Measurements from ENCODE around the gene ERVW-1. TPM values are rescaled to one million over a fixed set of nuclear protein-coding genes. Genes with fewer than 3 reads are reported as not detected.
"Not testable (repeated sequence)": the region's sequence is repeated elsewhere in the genome, so short reads cannot be mapped to it uniquely, and the experiment has no call there.

Gene ERVW-1
- total and polyA plus RNA-seq, 9 donors: 0.06 TPM; not detected in 8

DNA sequence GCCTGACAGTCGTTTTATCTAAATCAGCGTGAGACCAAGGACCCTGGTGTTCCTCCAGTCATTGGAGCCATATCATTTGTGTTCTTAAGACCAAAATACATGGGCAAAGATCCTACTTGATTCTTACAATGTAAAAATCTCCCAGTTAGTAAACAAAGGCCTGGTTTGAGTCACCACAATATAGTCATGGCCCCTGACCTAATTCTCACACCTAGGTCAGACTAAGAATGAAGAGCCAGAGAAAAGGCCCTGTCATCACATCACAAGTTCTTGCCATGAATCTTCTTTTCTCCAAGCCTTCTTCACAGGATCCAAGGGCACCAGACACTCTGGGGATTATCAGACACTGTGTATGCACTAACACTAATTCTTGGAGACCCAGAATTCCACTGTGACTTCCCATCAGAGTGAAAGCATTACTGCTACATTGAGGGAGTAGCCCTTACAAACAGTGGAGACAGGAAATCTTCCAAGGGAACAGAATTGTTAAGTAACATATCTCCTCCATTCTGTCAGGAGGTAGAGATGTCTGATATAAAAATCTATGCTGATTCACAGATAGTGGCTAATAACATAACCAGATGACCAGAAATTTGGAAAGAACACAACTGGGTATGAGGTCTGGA, 7.6 kb upstream of the ERVW-1 start:
- Histone ChIP-seq H3K4me3 (no peak overlapping the region), H3K36me3 (no peaks in the 10 kb centered on the region), H3K27ac (no peak overlapping the region), H3K4me1 (ENCODE audit: insufficient read depth) (no peaks in the 10 kb centered on the region), H3K27me3 (no peaks in the 10 kb centered on the region), H3K9me3 (no peaks in the 10 kb centered on the region)
- no peak for DNase-seq
- intact Hi-C loops (cut with DNase I): no loop called here
- no peak for TF ChIP-seq EP300 (IDR thresholded peaks at IDR 0.05)
- TF ChIP-seq, protein P1, sequence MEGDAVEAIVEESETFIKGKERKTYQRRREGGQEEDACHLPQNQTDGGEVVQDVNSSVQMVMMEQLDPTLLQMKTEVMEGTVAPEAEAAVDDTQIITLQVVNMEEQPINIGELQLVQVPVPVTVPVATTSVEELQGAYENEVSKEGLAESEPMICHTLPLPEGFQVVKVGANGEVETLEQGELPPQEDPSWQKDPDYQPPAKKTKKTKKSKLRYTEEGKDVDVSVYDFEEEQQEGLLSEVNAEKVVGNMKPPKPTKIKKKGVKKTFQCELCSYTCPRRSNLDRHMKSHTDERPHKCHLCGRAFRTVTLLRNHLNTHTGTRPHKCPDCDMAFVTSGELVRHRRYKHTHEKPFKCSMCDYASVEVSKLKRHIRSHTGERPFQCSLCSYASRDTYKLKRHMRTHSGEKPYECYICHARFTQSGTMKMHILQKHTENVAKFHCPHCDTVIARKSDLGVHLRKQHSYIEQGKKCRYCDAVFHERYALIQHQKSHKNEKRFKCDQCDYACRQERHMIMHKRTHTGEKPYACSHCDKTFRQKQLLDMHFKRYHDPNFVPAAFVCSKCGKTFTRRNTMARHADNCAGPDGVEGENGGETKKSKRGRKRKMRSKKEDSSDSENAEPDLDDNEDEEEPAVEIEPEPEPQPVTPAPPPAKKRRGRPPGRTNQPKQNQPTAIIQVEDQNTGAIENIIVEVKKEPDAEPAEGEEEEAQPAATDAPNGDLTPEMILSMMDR (IDR thresholded peaks at IDR 0.05): no peak
- TF ChIP-seq POLR2A (IDR thresholded peaks at IDR 0.05): no peak
- 87 to 93% (median 88%) methylated on average over 2 of the region's 2 CpGs for WGBS, 3 donors

DNA sequence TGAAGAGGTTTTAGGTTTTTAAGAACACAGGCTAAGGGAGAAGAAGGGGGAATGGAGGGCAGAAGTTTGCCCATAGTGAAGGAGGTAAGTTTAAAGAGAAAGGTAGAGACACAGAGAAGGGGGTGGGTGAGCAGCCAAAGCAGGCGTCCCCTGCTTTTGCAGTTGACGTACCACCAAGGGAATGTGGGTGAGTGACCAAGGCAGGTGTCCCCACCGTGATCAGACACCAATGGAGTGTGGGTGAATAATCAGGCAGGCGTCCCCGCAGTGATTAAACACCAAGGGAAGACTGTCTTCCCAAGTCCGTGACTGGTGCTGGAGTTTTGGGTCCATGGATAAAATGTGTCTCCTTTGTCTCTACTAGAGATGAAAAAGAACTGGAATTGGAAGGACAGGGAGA, 6.5 kb upstream of the ERVW-1 start:
- 94% methylated on average over 6 of the region's 6 CpGs for WGBS, 3 donors

DNA sequence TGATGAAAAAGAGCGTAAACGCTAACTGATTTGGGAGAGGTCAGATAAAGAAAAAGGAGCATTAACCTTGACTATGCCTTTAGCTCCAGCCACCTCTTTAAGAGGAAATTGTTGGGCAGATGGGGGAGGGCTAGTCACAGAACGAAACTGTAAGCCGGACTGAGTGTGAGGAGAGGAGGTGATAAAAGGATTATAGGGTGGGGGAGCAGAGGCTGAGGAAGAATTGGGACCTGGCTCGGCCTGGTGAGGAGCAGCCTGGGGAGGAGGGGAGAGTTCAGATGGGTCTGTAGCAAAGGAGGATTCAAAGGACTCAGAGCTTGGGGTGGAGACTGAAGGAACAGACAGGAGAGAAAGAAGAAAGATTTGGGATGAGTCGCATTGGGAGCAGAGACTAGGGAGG, 5.9 kb upstream of the ERVW-1 start:
- intact Hi-C loops (cut with DNase I); H3K36me3 ChIP-seq: not testable (repeated sequence)
- WGBS, 3 donors: 65 to 68% (median 66%) methylated on average over 6 of the region's 6 CpGs

More for the DNA sequence above, 6.5 kb upstream of the ERVW-1 start:
- H3K9me3 ChIP-seq; H3K27me3 ChIP-seq; DNase-seq; intact Hi-C loops (cut with DNase I); H3K4me1 ChIP-seq (ENCODE audit: insufficient read depth); H3K27ac ChIP-seq; H3K36me3 ChIP-seq; H3K4me3 ChIP-seq: not testable (repeated sequence)

DNA sequence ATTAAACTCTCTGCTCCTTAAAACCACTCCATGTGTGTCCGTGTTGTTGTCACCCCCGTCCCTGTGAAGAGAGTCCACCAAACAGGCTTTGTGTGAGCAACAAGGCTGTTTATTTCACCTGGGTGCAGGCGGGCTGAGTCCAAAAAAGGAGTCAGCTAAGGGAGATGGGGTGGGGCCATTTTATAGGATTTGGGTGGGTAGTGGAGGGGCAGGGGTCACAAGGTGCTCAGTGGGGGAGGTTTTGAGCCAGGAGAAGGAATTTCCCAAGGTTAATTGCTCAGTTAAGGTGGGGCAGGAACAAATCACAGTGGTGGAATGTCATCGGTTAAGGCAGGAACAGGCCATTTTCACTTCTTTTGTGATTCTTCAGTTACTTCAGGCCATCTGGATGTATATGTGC, 1.4 kb upstream of the ERVW-1 start:
- H3K27ac ChIP-seq; H3K4me3 ChIP-seq; H3K36me3 ChIP-seq; H3K9me3 ChIP-seq; H3K4me1 ChIP-seq (ENCODE audit: insufficient read depth); H3K27me3 ChIP-seq; intact Hi-C loops (cut with DNase I); DNase-seq: not testable (repeated sequence)
- 91 to 93% (median 93%) methylated on average over 4 of the region's 4 CpGs for WGBS, 3 donors

More for the DNA sequence above, 5.9 kb upstream of the ERVW-1 start:
- not testable (repeated sequence) for H3K27me3 ChIP-seq; H3K4me3 ChIP-seq; DNase-seq; H3K4me1 ChIP-seq (ENCODE audit: insufficient read depth); H3K9me3 ChIP-seq; H3K27ac ChIP-seq

DNA sequence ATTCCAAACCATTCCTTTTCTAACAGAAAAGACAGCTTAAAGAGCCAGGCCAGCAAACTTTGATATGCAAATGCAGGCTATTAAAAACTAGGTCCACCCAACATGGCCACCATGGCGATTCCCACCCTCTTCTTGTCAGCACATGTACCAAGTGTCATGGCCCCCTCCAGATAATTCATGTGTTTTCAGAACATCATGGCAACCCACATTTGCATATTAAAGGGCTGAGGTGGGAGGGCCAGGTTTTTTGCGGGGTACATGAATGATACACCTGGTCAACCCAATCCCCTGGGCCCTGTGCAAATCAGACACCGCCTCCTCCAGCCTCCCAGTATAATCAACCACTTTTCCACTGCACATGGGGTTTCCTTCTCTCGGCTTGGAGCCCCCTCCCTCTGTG, 965 bp upstream of the ERVW-1 start:
- no peak for TF ChIP-seq EP300 (IDR thresholded peaks at IDR 0.05)
- TF ChIP-seq, protein P1 (IDR thresholded peaks at IDR 0.05): no peak
- no peak for TF ChIP-seq POLR2A (IDR thresholded peaks at IDR 0.05)
- H3K4me1 ChIP-seq (ENCODE audit: insufficient read depth): no peaks in the 10 kb centered on the region
- no peaks in the 10 kb centered on the region for H3K36me3 ChIP-seq
- H3K4me3 ChIP-seq: no peak overlapping the region
- H3K27ac ChIP-seq: no peak overlapping the region
- H3K9me3 ChIP-seq: no peaks in the 10 kb centered on the region
- intact Hi-C loops (cut with DNase I): no loop called here
- H3K27me3 ChIP-seq: no peaks in the 10 kb centered on the region
- WGBS, 3 donors: 90 to 95% (median 93%) methylated on average over 4 of the region's 4 CpGs
- DNase-seq: no peak

DNA sequence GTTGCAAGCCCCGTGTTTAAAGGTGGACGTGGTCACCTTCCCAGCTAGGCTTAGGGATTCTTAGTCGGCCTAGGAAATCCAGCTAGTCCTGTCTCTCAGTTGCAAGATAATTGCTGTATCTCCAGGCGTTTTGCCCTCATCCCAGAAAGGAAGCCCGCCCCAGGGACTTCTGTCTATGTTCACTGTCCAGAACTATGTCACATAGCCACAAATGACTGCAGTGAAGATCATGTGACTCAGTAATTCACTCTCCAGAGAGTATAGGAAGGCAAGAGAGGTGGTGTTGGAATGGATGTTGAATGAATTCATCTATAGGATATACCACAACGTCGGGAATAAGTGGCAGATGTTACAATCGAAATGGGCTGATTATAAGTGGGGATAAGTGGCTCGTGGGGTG, 349 bp upstream of the ERVW-1 start:
- no peak overlapping the region for H3K4me3 ChIP-seq
- no peaks in the 10 kb centered on the region for H3K9me3 ChIP-seq
- intact Hi-C loops (cut with DNase I): no loop called here
- TF ChIP-seq EP300 (IDR thresholded peaks at IDR 0.05) (no peak), POLR2A (IDR thresholded peaks at IDR 0.05) (no peak)
- TF ChIP-seq, protein P1 (IDR thresholded peaks at IDR 0.05): no peak
- no peak overlapping the region for H3K27ac ChIP-seq
- no peaks in the 10 kb centered on the region for H3K27me3 ChIP-seq
- no peaks in the 10 kb centered on the region for H3K4me1 ChIP-seq (ENCODE audit: insufficient read depth)
- no peaks in the 10 kb centered on the region for H3K36me3 ChIP-seq
- no peak for DNase-seq
- 88 to 91% (median 90%) methylated on average over 9 of the region's 9 CpGs for WGBS, 3 donors

DNA sequence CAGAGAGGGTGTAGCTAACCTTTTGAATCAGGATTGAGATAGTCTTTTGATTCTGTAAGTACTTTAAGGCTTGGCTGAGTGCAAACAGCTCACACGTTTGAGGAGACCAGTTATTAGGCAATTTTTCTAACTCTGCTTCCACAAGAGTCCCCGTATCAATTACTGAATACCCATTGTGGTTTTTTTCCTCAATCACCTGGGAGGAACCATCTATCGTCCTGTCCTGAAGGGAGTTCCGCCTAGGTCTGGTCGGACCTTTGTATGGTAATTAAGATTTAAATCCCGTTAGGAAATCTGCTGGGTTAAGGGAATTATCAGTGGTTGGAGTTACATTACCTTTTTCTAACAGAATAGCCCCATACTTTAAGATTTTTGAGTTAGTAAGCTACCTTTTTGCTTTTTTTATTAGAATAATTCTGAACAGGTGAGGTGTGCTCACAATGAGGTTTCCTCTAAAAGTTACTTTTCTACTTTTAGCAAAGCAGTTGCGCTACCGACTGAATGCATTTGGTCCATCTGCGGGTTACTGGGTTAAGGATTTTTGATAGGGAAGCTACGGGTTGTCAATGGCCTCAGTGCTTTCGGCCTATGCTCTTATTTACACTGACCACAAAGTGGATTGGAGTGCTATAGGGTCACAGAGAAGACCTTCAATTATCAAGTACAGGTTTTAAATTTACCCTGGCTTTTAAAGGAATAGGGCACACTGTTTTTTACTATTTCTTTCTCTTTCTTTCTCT, 1.7 kb downstream of the ERVW-1 start:
- intact Hi-C loops (cut with DNase I); DNase-seq; H3K36me3 ChIP-seq; H3K27me3 ChIP-seq; H3K4me3 ChIP-seq; H3K27ac ChIP-seq; H3K9me3 ChIP-seq; H3K4me1 ChIP-seq (ENCODE audit: insufficient read depth): not testable (repeated sequence)
- 91 to 94% (median 92%) methylated on average over 11 of the region's 11 CpGs for WGBS, 3 donors

DNA sequence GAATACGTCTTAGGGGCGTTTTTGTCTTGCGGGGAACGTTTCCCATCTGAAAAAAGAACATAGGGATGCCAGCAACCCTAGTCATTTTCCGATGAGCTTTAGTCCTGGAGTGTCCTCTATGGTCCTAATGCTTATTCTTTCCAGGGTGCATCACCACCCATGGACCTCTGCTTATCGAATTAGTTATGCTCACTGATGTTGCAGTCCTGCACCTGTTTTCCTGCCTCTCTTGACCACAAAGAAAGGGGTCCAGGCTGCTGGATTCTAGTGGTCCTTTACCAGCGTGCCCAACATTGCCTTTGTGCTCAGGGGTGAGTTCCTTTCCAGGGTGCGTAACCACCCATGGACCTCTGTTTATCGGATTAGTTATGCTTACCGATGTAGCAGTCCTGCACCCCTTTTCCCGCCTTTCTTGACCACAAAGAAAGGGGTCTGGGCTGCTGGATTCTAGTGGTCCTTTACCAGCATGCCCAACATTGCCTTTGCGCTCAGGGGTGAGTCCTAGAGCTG, 2.4 kb downstream of the ERVW-1 start:
- not testable (repeated sequence) for H3K27ac ChIP-seq, H3K36me3 ChIP-seq
- WGBS, 3 donors: 90 to 94% (median 93%) methylated on average over 12 of the region's 12 CpGs

More for the DNA sequence above, 2.4 kb downstream of the ERVW-1 start:
- H3K4me3 ChIP-seq; H3K4me1 ChIP-seq (ENCODE audit: insufficient read depth); DNase-seq; H3K27me3 ChIP-seq; H3K9me3 ChIP-seq; intact Hi-C loops (cut with DNase I): not testable (repeated sequence)

Data from ovary (tissue), 9 donors.